Measurements from ENCODE around the gene CYP4F2. TPM values are rescaled to one million over a fixed set of nuclear protein-coding genes. Genes with fewer than 3 reads are reported as not detected.
"Not testable (repeated sequence)": the region's sequence is repeated elsewhere in the genome, so short reads cannot be mapped to it uniquely, and the experiment has no call there.

CYP4F2 gene
- polyA plus RNA-seq, 1 of the 3 experiments (the other 2 are of a cell fraction) = not detected

DNA sequence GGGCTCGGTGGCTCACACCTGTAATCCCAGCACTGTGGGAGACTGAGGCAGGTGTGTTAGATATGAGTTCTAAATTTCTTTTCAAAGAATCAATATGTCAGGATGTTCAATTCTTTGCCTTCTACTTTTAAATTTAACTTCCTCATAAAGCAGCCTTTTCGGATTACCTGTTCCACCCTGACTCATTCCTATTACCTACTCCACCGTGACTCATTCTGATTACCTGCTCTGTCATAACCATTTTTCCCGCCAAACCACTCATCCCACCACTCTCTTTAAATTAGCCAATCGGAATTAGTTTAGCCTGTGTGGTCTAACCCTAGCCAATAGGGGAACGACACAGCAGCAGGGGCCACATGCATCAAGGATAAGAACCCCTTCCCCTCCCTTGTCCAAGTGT lies 24.1 kb downstream of the CYP4F2 start:
- H3K9me2 ChIP-seq; H3K36me3 ChIP-seq (replicated peaks in 1 of 2; ENCODE audit: control insufficient read depth in 1 of 2, insufficient read depth in 2 of 2, low read length in 1 of 2); H3K9me3 ChIP-seq; H3F3A ChIP-seq (replicated peaks; ENCODE audit: insufficient read depth); H2AFZ ChIP-seq (ENCODE audit: low read depth); DNase-seq; H3K9ac ChIP-seq; H3K4me1 ChIP-seq (ENCODE audit: control insufficient read depth in 1 of 2, insufficient read depth in 2 of 2, low read depth in 1 of 2, low read length in 1 of 2); H3K27ac ChIP-seq (ENCODE audit: low read depth in 2 of 2, low read length in 1 of 2); H3K27me3 ChIP-seq (ENCODE audit: insufficient read depth); H3K4me2 ChIP-seq; H3K79me2 ChIP-seq (ENCODE audit: insufficient read depth); POLR2A ChIA-PET; CTCF ChIA-PET; H3K4me3 ChIP-seq (ENCODE audit: low read depth in 2 of 2, low read length in 1 of 2); H4K20me1 ChIP-seq (ENCODE audit: insufficient read depth): not testable (repeated sequence)
- 2% methylated on average over 6 of the region's 6 CpGs for WGBS (ENCODE audit: low lambda C conversion rate)

DNA sequence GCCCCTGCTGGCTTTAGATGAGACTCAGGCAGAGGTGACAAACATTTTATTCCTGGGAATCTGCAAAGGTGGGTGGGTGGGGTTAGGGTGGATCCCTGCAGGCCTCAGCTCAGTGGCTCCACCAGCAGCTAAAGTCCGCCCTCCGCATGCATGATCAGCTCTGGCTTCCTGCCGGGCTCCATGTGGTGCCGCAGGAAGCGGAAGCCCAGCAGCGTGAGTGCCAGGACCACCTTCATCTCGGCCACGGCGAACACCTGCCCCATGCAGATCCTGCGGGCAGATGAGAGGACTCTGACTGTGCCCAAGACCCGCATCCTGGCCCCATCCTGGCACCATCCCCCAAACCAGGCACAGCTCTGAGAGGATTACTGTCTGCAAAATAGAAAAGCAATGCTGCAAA lies 26.3 kb downstream of the CYP4F2 start:
- TF ChIP-seq, protein P1, sequence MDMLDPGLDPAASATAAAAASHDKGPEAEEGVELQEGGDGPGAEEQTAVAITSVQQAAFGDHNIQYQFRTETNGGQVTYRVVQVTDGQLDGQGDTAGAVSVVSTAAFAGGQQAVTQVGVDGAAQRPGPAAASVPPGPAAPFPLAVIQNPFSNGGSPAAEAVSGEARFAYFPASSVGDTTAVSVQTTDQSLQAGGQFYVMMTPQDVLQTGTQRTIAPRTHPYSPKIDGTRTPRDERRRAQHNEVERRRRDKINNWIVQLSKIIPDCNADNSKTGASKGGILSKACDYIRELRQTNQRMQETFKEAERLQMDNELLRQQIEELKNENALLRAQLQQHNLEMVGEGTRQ (IDR thresholded peaks at IDR 0.05; ENCODE audit: borderline replicate concordance, low read depth, low read length) = no peak
- TF ChIP-seq TEAD4 (IDR thresholded peaks at IDR 0.05; ENCODE audit: borderline replicate concordance, insufficient read depth) (no peak), ELF1 (IDR thresholded peaks at IDR 0.05) (no peak), GATA2 (CRISPR knock-in tag; IDR thresholded peaks at IDR 0.05) (no peak), JUND (IDR thresholded peaks at IDR 0.05) (no peak), POLR2AphosphoS5 (IDR thresholded peaks at IDR 0.05; ENCODE audit: low read depth, low read length) (no peak), YY1 (IDR thresholded peaks at IDR 0.05; ENCODE audit: low read depth) (no peak), TCF12 (IDR thresholded peaks at IDR 0.05) (no peak), FOXM1 (IDR thresholded peaks at IDR 0.05; ENCODE audit: low read depth) (no peak)
- TF ChIP-seq, protein P2, sequence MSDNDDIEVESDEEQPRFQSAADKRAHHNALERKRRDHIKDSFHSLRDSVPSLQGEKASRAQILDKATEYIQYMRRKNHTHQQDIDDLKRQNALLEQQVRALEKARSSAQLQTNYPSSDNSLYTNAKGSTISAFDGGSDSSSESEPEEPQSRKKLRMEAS (IDR thresholded peaks at IDR 0.05; ENCODE audit: low read depth) = no peak
- Histone ChIP-seq H3K79me2 (ENCODE audit: insufficient read depth) (no peaks in the 10 kb centered on the region), H3K4me1 (ENCODE audit: control insufficient read depth in 1 of 2, insufficient read depth in 2 of 2, low read depth in 1 of 2, low read length in 1 of 2) (no peaks in the 10 kb centered on the region), H3K27me3 (ENCODE audit: insufficient read depth) (no peaks in the 10 kb centered on the region; the same call in 1 of the 2 replicates), H3K4me3 (ENCODE audit: low read depth in 2 of 2, low read length in 1 of 2) (no peak overlapping the region), H3F3A (replicated peaks; ENCODE audit: insufficient read depth) (no peaks in the 10 kb centered on the region), H4K20me1 (ENCODE audit: insufficient read depth) (no peaks in the 10 kb centered on the region), H3K9me2 (no peaks in the 10 kb centered on the region), H3K27ac (ENCODE audit: low read depth in 2 of 2, low read length in 1 of 2) (no peak overlapping the region), H3K36me3 (replicated peaks in 1 of 2; ENCODE audit: control insufficient read depth in 1 of 2, insufficient read depth in 2 of 2, low read length in 1 of 2) (no peaks in the 10 kb centered on the region), H3K9me3 (no peaks in the 10 kb centered on the region), H3K4me2 (no peak overlapping the region), H3K9ac (no peak overlapping the region), H2AFZ (ENCODE audit: low read depth) (no peak overlapping the region)
- DNase-seq = no peak
- CTCF ChIA-PET = no interaction called here
- POLR2A ChIA-PET = no interaction called here
- WGBS (ENCODE audit: low lambda C conversion rate) = 0% methylated on average over 2 of the region's 11 CpGs

DNA sequence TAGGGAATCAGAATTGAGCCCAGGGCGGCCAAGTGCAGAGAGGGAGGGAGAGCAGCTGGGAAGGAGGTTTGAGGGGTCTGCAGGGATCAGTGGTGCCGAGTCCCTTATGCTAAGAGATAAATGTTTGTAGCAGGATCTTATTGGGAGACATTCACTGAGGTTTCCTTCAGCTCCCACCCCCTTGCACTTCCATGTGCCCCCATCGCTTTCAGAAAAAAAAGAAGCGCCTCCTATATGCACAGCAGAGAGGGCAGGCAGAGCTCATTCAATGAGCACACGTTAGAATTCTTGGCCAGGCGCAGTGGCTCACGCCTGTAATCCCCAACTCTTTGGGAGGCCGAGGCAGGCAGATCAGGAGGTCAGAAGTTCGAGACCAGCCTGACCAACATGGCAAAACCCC lies 28.0 kb downstream of the CYP4F2 start:
- no peaks in the 10 kb centered on the region for H3K9me3 ChIP-seq
- H3K79me2 ChIP-seq (ENCODE audit: insufficient read depth) = no peaks in the 10 kb centered on the region
- no peak overlapping the region for H2AFZ ChIP-seq (ENCODE audit: low read depth)
- H3K4me2 ChIP-seq = no peak overlapping the region
- DNase-seq = no peak
- no peaks in the 10 kb centered on the region for H3K9me2 ChIP-seq
- no peaks in the 10 kb centered on the region for H3F3A ChIP-seq (replicated peaks; ENCODE audit: insufficient read depth)
- WGBS (ENCODE audit: low lambda C conversion rate) = 6% methylated on average over 8 of the region's 9 CpGs
- H3K27ac ChIP-seq (ENCODE audit: low read depth in 2 of 2, low read length in 1 of 2) = no peak overlapping the region
- H4K20me1 ChIP-seq (ENCODE audit: insufficient read depth) = no peaks in the 10 kb centered on the region
- peaks cover 5% of the 10 kb centered on the region for H3K27me3 ChIP-seq (ENCODE audit: insufficient read depth)
- H3K4me3 ChIP-seq (ENCODE audit: low read depth in 2 of 2, low read length in 1 of 2) = no peak overlapping the region
- ChIA-PET POLR2A (no interaction called here), CTCF (interaction anchor here (1.4 kb wide), 1 partner anchor 11 kb away, joined by 3 read pairs; no protein-coding TSS in a partner anchor)
- no peak overlapping the region for H3K9ac ChIP-seq
- H3K36me3 ChIP-seq (replicated peaks in 1 of 2; ENCODE audit: control insufficient read depth in 1 of 2, insufficient read depth in 2 of 2, low read length in 1 of 2) = no peaks in the 10 kb centered on the region
- H3K4me1 ChIP-seq (ENCODE audit: control insufficient read depth in 1 of 2, insufficient read depth in 2 of 2, low read depth in 1 of 2, low read length in 1 of 2) = no peaks in the 10 kb centered on the region
- TF ChIP-seq, protein P1 (IDR thresholded peaks at IDR 0.05; ENCODE audit: borderline replicate concordance, low read depth, low read length) = no peak
- TF ChIP-seq, protein P2 (IDR thresholded peaks at IDR 0.05; ENCODE audit: low read depth) = no peak
- no peak for TF ChIP-seq SMC3 (IDR thresholded peaks at IDR 0.05; ENCODE audit: low read depth, low read length)
- no peak for TF ChIP-seq JUND (IDR thresholded peaks at IDR 0.05)
- TF ChIP-seq SIN3A (IDR thresholded peaks at IDR 0.05; ENCODE audit: borderline replicate concordance, low read depth, low read length) = no peak
- TF ChIP-seq, protein P3, sequence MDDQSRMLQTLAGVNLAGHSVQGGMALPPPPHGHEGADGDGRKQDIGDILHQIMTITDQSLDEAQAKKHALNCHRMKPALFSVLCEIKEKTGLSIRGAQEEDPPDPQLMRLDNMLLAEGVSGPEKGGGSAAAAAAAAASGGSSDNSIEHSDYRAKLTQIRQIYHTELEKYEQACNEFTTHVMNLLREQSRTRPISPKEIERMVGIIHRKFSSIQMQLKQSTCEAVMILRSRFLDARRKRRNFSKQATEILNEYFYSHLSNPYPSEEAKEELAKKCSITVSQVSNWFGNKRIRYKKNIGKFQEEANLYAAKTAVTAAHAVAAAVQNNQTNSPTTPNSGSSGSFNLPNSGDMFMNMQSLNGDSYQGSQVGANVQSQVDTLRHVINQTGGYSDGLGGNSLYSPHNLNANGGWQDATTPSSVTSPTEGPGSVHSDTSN (IDR thresholded peaks at IDR 0.05) = no peak
- TF ChIP-seq, protein P4, sequence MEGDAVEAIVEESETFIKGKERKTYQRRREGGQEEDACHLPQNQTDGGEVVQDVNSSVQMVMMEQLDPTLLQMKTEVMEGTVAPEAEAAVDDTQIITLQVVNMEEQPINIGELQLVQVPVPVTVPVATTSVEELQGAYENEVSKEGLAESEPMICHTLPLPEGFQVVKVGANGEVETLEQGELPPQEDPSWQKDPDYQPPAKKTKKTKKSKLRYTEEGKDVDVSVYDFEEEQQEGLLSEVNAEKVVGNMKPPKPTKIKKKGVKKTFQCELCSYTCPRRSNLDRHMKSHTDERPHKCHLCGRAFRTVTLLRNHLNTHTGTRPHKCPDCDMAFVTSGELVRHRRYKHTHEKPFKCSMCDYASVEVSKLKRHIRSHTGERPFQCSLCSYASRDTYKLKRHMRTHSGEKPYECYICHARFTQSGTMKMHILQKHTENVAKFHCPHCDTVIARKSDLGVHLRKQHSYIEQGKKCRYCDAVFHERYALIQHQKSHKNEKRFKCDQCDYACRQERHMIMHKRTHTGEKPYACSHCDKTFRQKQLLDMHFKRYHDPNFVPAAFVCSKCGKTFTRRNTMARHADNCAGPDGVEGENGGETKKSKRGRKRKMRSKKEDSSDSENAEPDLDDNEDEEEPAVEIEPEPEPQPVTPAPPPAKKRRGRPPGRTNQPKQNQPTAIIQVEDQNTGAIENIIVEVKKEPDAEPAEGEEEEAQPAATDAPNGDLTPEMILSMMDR (IDR thresholded peaks at IDR 0.05) = no peak
- TF ChIP-seq RFX5 (IDR thresholded peaks at IDR 0.05; ENCODE audit: low read length) = no peak
- no peak for TF ChIP-seq FOXM1 (IDR thresholded peaks at IDR 0.05; ENCODE audit: low read depth)
- TF ChIP-seq, protein P5, sequence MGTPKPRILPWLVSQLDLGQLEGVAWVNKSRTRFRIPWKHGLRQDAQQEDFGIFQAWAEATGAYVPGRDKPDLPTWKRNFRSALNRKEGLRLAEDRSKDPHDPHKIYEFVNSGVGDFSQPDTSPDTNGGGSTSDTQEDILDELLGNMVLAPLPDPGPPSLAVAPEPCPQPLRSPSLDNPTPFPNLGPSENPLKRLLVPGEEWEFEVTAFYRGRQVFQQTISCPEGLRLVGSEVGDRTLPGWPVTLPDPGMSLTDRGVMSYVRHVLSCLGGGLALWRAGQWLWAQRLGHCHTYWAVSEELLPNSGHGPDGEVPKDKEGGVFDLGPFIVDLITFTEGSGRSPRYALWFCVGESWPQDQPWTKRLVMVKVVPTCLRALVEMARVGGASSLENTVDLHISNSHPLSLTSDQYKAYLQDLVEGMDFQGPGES (IDR thresholded peaks at IDR 0.05; ENCODE audit: low read depth, low read length) = no peak
- no peak for TF ChIP-seq FOXJ3 (CRISPR knock-in tag; IDR thresholded peaks at IDR 0.05)
- TF ChIP-seq GATA2 (CRISPR knock-in tag; IDR thresholded peaks at IDR 0.05) = no peak

All from SK-N-SH (cell line).